GM21576 (cell line): ENCODE measurements around the gene RGS8.

Experiments used
- ATAC-seq: cut with Tn5 transposase; IDR thresholded peaks from one replicate; pipeline ENCODE4 v1.9.1; 2021; ENCODE audit warnings: mild to moderate bottlenecking, moderate library complexity; ENCODE audit not compliant: unreplicated experiment

The RGS8 gene, protein sequence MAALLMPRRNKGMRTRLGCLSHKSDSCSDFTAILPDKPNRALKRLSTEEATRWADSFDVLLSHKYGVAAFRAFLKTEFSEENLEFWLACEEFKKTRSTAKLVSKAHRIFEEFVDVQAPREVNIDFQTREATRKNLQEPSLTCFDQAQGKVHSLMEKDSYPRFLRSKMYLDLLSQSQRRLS

DNA sequence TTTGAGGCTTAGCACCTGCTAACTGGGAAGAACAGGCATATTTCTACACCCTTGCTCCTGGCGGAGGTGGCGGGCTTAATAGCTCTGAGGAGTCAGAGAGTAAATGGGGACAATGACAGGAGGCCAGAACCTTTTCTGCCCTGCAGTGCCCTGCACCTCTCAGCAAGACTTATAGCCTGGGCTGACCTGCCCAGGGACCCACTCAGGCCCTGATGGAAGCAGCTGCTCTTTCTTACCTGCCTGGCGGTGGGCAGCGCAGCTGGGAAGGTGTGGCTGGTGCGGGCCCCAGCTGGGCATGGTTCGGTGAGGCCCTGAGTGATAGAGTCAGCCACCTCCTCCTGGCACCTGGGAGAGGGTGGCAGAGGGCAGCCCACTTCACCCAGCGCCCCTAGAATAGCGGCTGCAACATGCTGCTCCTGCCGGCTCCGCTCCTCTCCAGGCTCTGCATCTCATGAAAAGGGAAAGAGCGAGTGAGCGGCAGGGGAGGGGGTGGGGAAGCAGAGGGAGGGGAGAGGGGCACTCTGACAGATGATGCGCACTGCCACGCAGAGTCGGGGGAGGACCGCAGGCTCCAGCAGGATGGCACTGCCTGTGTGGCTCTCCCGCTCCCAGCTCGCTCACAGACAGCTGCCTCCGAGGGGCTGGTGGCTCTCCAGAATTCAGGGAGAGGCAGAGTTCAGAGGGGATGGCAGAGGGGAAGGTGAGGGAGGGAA is at the start of gene RGS8:
Gene RGS8, minus strand, starts transcription at position 472 of the 713 bp plus-strand sequence. CDS start 14,938 bp downstream, outside the sequence.
- ATAC-seq: no peak

DNA sequence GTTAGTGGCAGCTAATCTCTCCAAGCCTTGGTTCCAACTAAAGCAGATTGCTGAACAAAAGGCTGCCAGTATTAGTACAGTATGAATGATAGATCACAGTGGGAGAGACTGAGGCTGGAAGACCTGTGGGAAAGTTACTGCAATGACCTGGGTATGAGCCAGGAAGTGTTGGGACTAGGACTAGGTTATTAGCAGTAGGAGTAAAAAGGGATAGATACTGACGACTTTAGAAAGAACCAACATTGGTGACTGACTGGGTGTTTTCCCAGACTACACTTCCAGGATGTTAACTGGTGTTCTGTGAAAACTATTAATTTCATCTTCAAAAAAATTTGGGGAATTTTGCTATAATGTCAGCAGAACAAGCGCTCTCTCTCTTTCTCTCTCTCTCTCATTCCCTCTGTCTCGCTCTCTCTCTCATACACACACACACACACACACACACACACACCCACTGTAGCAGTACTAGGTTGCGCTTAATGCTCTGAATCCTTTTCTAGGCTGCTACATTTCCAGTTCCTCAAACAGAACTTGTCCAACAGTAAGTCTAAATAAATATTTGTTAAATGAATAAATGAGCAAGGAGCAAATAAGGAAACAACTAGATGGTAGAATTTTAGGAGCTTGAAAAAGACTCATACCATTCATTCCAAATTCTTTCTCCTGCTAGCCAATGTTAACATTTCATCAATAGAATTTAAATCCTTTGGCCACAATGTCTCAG is 47.6 kb upstream of the RGS8 start:
- no peak for ATAC-seq

DNA sequence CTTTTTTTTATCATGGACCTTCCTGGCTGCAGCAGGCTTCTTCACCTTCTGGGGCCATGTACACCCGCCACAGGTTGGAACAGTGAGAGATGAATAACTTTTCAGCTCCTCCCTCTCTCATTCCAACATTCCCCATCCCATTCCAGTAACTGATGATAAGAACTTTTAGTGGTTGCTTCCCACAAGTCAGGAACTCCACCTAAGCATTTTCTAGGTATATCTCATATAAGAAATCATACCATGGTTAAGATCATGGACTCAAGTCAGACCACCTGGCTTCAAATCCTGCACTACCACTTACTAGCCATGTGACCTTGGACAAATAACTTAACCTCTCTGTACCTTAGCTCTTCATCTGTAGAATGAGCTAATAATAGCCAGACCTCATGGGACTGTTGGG is 42.5 kb upstream of the RGS8 start:
- no peak for ATAC-seq

DNA sequence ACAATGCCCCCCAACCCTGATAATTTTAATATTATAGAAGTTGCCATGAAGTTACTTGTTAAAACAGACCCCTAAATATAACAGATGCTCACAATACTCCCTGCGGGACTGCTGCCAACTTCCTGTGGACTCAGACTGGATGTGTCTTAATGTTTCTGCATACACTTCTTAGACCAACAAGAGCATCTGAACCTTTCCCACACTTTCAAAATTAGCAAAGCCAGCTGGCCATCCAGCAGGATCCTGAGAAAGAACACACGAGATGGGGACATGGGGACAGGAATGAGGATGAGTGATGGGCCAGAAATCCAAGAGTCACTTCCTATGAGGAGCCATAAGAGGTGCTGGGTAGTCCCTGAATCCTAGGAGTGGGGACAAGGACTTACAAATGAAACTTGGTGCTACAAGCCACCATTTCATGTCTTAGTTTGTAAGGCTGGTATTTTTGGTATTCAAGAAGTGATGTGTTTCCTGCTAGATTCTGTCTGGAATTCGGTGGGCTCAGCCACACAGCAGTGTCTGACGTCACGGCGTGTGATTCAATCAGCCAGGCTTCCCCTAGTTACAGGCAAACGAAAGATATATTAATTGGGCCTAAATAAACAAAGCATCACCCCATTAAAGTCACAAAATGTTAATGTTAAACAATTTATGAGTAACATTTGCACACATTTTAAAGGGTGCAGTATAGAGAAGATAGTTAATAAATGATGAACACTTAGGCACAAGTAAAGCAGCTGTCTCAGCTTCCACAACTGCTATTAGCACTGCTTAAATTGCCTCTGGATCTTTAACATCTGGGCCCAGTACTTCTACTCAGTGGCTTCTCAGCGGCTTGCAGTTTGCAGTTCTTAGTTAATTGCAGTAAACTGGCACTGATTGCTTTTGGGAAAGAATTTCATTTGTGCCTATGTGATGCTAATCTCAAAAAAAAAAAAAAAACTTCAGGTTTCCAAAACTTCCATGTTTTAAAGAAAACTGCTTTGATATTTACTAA is 41.2 kb upstream of the RGS8 start:
- ATAC-seq: no peak

DNA sequence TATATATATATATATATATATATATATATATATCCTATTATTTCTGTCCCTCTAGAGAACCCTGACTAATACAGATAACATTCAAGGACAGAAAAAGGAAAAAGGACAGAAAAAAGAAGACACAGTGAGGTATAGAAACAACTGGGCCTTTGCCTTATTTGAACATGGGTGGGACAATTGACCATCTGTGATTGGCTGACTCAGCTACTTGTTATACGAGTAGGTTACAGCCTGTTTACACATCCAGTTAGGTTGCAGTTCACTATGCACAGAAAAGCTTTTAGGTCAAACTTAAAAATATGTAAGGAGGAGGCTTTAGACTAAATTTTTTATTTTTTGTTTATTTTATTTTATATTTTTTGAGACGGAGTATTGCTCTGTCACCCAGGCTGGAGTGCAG is 39.8 kb upstream of the RGS8 start:
- ATAC-seq: no peak

DNA sequence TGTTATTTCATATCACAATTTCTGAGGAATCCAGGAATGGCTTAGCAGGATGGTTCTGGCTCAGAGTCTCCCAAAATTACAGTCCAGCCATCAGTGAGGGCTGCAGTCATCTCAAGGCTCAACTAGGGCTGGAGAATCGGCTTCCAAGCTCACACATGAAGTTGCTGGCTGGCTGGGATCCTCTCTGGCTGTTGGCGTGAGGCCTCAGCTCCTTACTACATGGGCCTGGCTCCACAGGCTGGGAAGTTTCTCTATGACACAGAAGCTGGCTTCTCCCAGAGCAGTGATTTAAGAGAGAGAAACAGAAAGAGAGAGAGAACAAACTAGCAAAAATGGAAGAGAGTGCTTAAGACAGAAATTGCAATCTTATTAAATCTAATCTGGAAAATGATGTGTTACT is 38.8 kb upstream of the RGS8 start:
- ATAC-seq: no peak

DNA sequence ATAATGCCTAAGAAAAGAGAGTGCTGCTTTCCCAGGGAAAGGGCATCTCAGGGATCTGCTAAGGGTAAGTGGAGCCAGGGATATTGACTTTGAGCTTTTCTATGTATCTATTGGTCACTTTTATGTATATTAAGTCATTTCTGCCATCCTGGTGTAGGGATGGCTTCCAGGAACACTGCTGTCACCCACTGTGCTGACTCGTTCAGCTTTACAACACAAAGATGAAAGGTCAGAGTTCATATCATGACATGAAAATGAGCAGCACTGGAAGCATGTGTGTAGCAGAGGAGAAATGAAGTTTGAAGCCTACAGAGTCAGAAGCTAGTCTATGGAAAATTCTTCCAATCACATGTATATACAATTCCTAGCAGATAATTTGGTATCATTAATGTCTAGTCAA is 37.1 kb upstream of the RGS8 start:
- no peak for ATAC-seq

DNA sequence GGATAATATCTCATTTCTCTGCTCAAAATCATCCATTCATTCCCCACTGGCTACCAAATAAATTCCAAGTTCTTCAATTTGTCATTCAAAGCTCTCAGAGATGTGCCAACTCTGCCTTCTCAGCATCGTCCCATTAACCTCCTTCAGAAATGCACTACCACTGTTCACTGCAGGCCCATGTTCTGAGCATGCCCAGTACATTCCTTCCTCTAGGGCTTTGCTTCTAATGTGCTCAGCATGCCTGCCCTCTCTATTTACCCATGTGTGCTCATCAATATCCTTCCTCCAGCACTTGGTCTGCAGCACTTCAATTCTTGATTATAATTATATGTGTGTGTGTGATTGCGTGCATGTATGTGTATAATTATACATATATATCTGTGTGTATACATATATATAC is 36.1 kb upstream of the RGS8 start:
- no peak for ATAC-seq

DNA sequence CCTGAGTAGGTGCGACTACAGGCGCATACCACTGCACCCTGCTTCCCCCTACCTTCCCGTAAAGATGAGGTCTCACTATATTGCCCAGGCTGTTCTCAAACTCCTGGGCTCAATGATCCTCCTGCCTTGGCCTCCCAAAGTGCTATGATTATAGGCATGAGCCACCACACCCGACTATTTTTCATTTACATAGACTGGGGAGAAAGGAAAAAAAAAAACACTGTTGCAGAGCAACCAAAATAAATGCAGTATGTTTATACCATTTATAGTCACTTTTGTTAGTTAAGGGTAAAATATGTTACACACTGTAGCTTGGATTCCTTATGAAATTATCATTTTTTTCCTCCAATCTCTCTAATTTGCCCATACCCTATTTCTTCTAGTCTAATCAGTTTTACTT is 35.2 kb upstream of the RGS8 start:
- no peak for ATAC-seq

DNA sequence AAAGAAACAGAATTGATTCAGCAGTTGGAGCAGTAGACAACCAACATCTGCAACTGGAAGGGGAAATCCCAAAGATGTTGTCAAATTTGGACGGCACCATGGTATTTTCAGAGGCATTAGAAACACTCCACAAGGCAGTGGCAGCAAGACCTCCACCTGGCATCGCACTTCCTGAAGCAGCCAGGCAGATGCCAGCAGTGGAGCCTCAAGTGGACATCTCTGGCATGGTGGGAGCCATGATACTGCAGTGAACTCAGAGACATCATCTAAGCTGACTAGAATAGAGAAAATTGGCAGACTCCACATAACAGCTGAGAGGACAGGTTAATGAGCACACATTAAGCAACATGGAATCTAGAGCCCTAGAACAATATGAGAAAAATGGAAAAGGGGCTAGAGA is 33.9 kb upstream of the RGS8 start:
- ATAC-seq: no peak

DNA sequence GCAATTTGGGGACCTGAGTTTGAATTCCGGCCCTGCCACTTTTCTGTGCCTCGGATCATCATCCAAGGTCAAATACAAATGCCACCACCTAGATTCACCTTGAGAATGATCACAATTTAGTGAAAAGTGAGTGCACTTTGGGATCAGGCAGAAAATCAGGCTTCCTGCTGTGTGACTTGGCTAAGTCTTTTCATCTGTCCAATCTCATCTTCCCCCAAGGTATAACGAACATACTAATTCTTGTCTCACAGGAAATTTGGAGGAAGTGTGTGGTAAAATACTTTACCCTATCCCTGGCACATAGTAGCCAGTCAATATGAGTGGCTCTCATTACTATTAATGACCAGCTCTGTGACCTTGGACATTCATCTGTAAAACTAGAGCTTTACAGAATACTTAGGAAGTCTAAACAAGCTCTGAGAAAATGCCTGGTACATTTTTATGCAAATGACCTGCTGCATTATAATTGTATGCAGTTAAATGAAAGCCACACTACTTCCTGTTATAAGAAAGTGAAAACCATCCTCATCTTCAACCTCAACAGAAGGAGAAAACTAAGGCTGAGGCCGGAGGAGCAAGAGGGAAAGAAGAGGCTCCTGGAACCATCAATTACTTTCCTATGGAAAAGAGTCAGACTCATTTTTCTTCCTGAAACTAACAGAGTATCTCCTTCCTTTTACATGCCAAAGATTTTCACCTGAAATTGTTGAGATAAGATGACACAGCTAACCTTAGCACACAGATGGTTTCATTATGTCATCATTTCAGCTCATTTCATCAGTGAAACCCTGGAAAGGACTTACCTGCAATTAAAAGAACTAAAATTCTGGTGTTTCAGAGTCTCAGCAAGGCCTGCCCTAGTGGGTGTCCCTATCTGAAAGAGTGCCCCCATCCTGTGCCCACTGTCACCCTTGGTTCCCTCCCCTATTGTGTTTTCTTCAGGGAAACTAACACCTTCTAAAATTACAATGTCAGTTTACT is 32.6 kb upstream of the RGS8 start:
- no peak for ATAC-seq

DNA sequence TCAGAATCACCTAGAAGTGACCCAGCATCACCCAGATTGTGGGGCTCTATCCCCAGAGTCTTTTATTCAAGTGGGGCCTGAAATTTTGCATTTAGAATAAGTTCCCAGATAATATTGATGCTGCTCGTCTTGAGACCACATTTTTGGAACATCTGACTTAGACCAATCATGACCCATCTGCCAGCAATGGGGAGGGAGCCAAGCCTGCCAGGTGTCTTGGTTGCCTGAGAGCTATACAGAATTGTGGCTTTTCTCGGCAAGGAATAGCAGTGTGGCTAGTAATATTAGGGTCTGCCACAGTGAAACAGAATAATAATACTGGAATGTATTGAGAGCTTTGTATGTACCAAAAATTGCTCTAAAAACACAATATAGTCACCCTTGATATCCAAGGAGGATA is 31.1 kb upstream of the RGS8 start:
- ATAC-seq: no peak

DNA sequence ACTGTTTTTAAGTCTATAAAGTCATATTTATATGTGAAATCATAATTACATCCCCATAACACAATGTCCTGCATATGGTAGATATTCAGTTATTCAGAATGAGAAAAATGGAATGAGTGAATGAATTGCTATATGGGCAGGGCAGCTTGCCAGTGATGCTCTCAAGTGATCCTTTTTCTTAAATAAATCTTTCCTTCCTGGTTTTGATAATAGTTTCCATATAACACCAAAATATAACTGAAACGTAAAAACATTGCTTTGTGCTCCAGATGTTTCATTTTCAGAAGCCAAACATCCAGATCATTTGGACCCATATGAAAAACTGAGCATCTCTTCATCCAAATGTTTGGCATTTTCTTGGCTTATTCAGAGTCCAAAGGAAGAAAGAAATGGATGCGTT is 30.2 kb upstream of the RGS8 start:
- no peak for ATAC-seq

DNA sequence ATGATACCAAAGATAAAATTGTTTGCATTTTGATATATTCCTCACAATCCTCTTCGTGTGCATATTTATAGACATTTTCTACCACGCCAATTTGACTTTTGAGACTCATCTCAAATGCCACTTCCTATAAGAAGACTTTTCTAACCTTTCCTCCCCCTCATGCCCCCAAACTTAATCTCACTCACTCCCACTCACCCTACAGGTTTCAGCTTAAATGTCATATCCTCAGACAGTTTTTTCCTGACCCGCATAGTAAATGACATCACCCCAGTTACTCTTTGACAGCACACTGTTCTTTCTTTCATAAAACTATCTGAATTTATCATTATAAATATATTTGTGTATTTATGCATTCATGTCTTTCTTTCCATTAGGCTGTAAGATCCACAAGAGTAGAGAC is 29.6 kb upstream of the RGS8 start:
- no peak for ATAC-seq

DNA sequence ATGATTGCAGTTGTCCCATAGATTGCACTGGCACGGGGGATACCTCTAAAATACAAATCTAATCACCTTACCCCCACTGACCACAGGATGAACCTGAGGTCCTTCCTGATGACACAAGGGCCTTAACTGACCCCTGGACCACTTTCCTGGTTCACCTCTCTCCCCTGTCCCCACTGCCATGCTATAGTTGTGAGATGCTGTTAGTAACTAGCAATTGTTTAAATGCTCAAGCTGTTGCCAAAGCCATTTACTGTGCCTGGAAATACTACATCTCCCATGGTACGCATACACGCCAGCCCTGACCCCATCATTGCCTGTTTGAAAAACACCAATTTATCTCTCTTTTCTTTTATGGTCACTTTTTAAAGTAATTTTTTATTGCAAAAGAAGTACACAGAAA is 29.1 kb upstream of the RGS8 start:
- ATAC-seq: no peak

DNA sequence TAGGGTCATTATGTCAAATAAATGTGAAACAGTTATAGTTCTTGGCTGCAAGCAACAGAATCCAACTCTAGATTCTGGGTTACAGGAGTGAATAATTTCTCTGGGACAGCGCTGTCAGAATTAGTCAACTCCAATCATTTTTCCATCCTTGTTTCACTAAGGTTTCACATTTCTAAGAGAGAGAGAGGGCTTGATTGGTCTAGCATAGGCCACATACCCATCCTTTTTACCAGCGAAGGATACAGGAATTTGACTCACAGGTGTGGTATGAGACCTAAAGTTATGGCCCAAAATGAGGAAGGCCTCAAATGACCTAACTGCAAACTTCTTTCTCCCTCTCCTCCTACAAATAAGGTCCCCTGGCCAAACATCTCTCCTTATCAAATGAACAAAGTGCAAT is 25.5 kb upstream of the RGS8 start:
- ATAC-seq: no peak

DNA sequence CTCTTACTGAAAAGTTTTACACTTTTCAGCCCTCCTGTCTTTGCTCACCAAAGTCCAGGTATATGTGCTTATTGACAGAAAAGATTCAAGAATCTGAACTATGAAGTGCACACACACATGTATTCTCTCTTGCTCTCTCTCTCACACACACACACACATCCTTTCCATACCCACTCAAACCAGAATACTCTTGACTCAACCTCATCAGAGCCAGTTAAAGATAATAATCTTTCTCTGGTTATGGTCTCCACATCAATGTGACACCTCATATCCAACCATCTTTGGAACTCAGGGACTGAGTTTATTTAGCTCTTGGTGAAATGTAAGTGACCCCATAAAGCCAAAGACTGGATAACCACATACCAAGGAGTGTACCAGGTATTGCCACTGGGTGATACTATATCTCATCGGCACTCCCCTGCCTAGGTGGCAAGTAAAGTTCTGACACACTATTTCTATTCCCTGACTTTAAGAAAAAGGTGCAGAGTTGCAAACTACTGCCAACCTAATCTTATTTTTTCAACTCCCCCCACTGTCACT is 24.9 kb upstream of the RGS8 start:
- ATAC-seq: no peak

DNA sequence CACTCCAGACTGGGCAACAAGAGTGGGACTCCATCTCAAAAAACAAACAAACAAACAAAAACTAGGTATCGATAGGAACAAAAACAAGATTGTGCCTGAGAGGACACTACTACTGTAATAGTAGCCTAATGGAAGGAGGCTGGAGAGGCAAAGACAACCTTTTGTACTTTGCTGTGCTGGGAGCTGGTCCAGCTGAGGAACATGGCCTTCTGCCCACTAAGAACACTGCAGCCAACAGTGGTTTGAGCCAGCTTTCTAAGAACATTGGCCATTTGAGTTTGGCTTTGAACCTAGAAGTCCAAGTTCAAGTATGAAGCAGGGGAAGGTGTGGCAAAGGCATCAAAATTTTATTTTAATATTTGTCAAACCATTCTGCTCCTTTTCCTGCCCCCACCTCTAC is 22.7 kb upstream of the RGS8 start:
- no peak for ATAC-seq

DNA sequence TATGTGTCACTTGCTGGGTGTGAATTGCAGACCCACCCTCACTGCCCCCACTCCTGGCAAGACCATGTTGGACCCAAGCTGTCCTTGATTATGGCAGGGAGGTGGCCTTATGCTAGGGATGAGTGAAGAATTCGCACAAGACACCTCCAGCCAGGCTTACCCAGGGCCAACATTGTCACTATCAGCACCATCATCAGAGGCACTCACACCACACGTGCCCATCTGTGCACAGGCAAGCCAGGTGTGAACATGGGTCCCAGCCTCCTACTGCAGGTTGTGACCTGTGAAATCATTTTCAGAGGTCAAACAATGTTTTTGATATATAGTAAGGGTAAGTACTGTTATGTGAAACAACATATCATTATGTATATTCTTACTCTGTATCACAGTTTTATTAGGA is 20.3 kb upstream of the RGS8 start:
- no peak for ATAC-seq

DNA sequence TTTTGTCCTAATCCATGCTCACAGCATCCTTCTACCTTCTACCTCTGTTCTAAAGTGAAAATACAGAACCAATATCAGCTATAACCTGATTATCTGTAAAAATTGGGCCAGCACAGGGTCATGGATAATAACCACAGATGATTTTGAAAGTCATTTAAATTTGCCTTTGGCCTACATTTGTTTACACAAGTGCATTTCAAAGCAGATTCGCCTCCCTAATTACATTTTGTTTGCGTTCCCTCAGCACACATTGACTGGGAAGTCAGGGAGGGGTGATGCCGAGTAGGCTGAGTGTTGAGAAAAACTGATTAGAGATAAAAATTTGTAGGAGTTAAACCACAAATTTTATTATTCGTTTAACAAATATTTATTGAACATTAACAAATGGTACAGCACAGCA is 19.2 kb upstream of the RGS8 start:
- ATAC-seq: no peak
